Measurements from ENCODE around the gene F8.

DNA sequence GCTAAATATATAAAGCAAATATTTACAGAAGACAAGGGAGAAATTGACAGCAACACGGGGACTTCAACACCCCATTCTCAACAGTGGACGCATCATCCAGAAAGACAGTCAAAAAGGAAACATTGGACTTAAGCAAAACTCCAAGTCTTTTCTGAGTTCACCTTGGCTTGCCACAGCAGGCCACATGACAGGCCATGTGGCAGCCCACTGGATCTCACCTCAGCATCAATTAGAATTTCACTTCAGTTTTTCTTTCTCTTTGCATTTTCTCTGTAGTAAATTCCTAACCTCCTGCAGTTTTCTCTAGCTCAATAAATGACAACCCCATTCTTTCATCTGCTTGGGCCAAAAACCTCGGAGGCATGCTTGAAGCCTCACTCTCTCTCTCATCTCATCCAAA, 200.5 kb downstream of the F8 start:
- no peak for TF ChIP-seq CTCF (IDR thresholded peaks at IDR 0.05; ENCODE audit: low read length)
- TF ChIP-seq EZH2 (IDR thresholded peaks at IDR 0.05; ENCODE audit: borderline replicate concordance, low read length) = no peak
